CD4-positive, alpha-beta T cell treated with Interleukin-17A for 4 hours (primary cell): Measurements from ENCODE around the gene LENG1.
A peak's percentile ranks its signal among the peaks of the same experiment; 100 is the strongest.
"Not testable (repeated sequence)": the region's sequence is repeated elsewhere in the genome, so short reads cannot be mapped to it uniquely, and the experiment has no call there.

ENCODE experiments used
- DNase-seq: peaks from one replicate; pipeline ENCODE4 v3.0.0-alpha.2; 2020; ENCODE audit warnings: mixed read lengths

LENG1 gene

GRCh38 chr19:54159352-54160181, at the start of gene LENG1:
Gene LENG1, minus strand, starts transcription at chr19:54159721. Its CDS starts 26 bp downstream, at chr19:54159695.
- peak; percentile 98 for DNase-seq

GRCh38 chr19:54208784-54209057, 49.2 kb upstream of the LENG1 start:
- DNase-seq = no peak

GRCh38 chr19:54207983-54208783, 48.7 kb upstream of the LENG1 start:
- DNase-seq = peak; percentile 41

- no peak for DNase-seq
Observed at GRCh38 chr19:54207676-54207982, 48.1 kb upstream of the LENG1 start.

GRCh38 chr19:54207193-54207592, 47.7 kb upstream of the LENG1 start:
- not testable (repeated sequence) for DNase-seq

- no peak for DNase-seq
Observed at GRCh38 chr19:54206831-54207177, 47.3 kb upstream of the LENG1 start.

- no peak for DNase-seq
Observed at GRCh38 chr19:54206030-54206830, 46.7 kb upstream of the LENG1 start.

- no peak for DNase-seq
Observed at GRCh38 chr19:54204767-54205468, 45.4 kb upstream of the LENG1 start.

- no peak for DNase-seq
Observed at GRCh38 chr19:54203151-54203611, 43.7 kb upstream of the LENG1 start.

- no peak for DNase-seq
Observed at GRCh38 chr19:54201980-54202379, 42.5 kb upstream of the LENG1 start.

- DNase-seq = no peak
Observed at GRCh38 chr19:54201172-54201701, 41.7 kb upstream of the LENG1 start.

GRCh38 chr19:54199401-54199800, 39.9 kb upstream of the LENG1 start:
- no peak for DNase-seq

- DNase-seq = no peak
Observed at GRCh38 chr19:54197121-54197520, 37.6 kb upstream of the LENG1 start.

GRCh38 chr19:54196536-54196935, 37.0 kb upstream of the LENG1 start:
- no peak for DNase-seq

GRCh38 chr19:54194463-54194862, 34.9 kb upstream of the LENG1 start:
- not testable (repeated sequence) for DNase-seq

- no peak for DNase-seq
Observed at GRCh38 chr19:54193011-54193410, 33.5 kb upstream of the LENG1 start.

- no peak for DNase-seq
Observed at GRCh38 chr19:54191811-54192453, 32.4 kb upstream of the LENG1 start.

GRCh38 chr19:54191011-54191810, 31.7 kb upstream of the LENG1 start, which contains the start of gene TSEN34:
Gene TSEN34, plus strand, starts transcription at chr19:54191308. Its CDS starts 57 bp downstream, at chr19:54191365.
- DNase-seq = peak; percentile 92

GRCh38 chr19:54190503-54191010, 31.0 kb upstream of the LENG1 start:
- DNase-seq = peak; percentile 100

- DNase-seq = peak; percentile 100
Observed at GRCh38 chr19:54189735-54190502, 30.4 kb upstream of the LENG1 start.
